Tibial artery (tissue), 4 donors: ENCODE data around the gene TTC7B.

Source experiments
- DNase-seq, 2 donors: peaks; one replicate each; pipeline ENCODE4 v3.0.0-alpha.2; 2019
- H3K27ac ChIP-seq, 2 donors: fragments of 200-600 bp; sonication (generic) in 1 of 2; 1 replicate in 1 of 2; 2 replicates in 1 of 2; pipeline ENCODE4 v1.5.1; 2018 to 2019; ENCODE audit warnings: mild to moderate bottlenecking in 1 of 2
- H3K27me3 ChIP-seq, 2 donors: fragments of 200-600 bp; sonication (generic) in 1 of 2; one replicate each; pipeline versions ENCODE4 v1.5.1 to v1.6.0; 2016 to 2019
- H3K36me3 ChIP-seq, 3 donors: fragments of 200-600 bp; sonication (generic) in 2 of 3; one replicate each; pipeline ENCODE4 v1.5.1; 2016 to 2019; ENCODE audit warnings: mild to moderate bottlenecking in 2 of 3
- H3K4me1 ChIP-seq, 4 donors: fragments of 200-600 bp; sonication (generic) in 2 of 4; 1 replicate in 3 of 4; 2 replicates in 1 of 4; pipeline ENCODE4 v1.5.1; 2016 to 2019
- H3K4me3 ChIP-seq, 2 donors: fragments of 200-600 bp; sonication (generic) in 1 of 2; 1 replicate in 1 of 2; 2 replicates in 1 of 2; pipeline ENCODE4 v1.5.1; 2018 to 2019; ENCODE audit warnings: mild to moderate bottlenecking in 2 of 2
- H3K9me3 ChIP-seq, 3 donors: fragments of 200-600 bp; sonication (generic) in 1 of 3; one replicate each; pipeline ENCODE4 v1.5.1; 2016 to 2019
- CTCF ChIP-seq, 2 experiments: fragments of 200-600 bp in 1 of 2; fragments of 450-650 bp in 1 of 2; IDR thresholded peaks; one replicate each; pipeline ENCODE4 v1.5.1; 2017 to 2019; ENCODE audit warnings: antibody characterized with exemption in 2 of 2, mild to moderate bottlenecking in 1 of 2, moderate library complexity in 1 of 2
- intact Hi-C: fragments of 100-400 bp; cut with DNase I; formaldehyde crosslinking; loops from one replicate; pipeline ENCODE4 v1.15.0; 2023; ENCODE audit warnings: low total_unique reads

The TTC7B gene

GRCh38 chr14:90521930-90522483 is 294.2 kb downstream of the TTC7B start:
- no peak for TF ChIP-seq CTCF (IDR thresholded peaks at IDR 0.05)
- DNase-seq: no peak
- no peaks in the 10 kb centered on the region for H3K27me3 ChIP-seq
- peak overlapping the region; percentile 74 to 76 for H3K27ac ChIP-seq
- H3K9me3 ChIP-seq: no peaks in the 10 kb centered on the region
- no peaks in the 10 kb centered on the region for H3K36me3 ChIP-seq
- intact Hi-C loops: loop anchor here (5.0 to 10.0 kb wide), 3 partner anchors 125 to 217 kb away; partner anchors contain the start of gene CALM1
- H3K4me1 ChIP-seq: peaks cover 6 to 67% (median 55%) of the 10 kb centered on the region in 4 donors
- no peak overlapping the region for H3K4me3 ChIP-seq

GRCh38 chr14:90521084-90521929 is 294.9 kb downstream of the TTC7B start:
- H3K9me3 ChIP-seq: no peaks in the 10 kb centered on the region
- no peaks in the 10 kb centered on the region for H3K36me3 ChIP-seq
- no peak for DNase-seq
- peak overlapping the region; percentile 74 to 76 for H3K27ac ChIP-seq
- no peak for TF ChIP-seq CTCF (IDR thresholded peaks at IDR 0.05)
- H3K27me3 ChIP-seq: no peaks in the 10 kb centered on the region
- H3K4me1 ChIP-seq: peaks cover 6 to 67% (median 55%) of the 10 kb centered on the region in 4 donors
- intact Hi-C loops: loop anchor here (5.0 to 10.0 kb wide), 3 partner anchors 124 to 217 kb away; partner anchors contain the start of gene CALM1
- no peak overlapping the region for H3K4me3 ChIP-seq

- no peak for DNase-seq
- intact Hi-C loops: loop anchor here (5.0 to 10.0 kb wide), 3 partner anchors 123 to 216 kb away; partner anchors contain the start of gene CALM1
- Histone ChIP-seq H3K27me3 (no peaks in the 10 kb centered on the region), H3K4me3 (no peak overlapping the region), H3K9me3 (no peaks in the 10 kb centered on the region), H3K4me1 (peaks cover 6 to 67% (median 55%) of the 10 kb centered on the region in 4 donors), H3K27ac (peak overlapping the region; percentile 74 to 76), H3K36me3 (no peaks in the 10 kb centered on the region)
- TF ChIP-seq CTCF (IDR thresholded peaks at IDR 0.05): no peak
These were observed 295.9 kb downstream of the TTC7B start for GRCh38 chr14:90520326-90520725.

- H3K27me3 ChIP-seq: no peaks in the 10 kb centered on the region
- no peaks in the 10 kb centered on the region for H3K9me3 ChIP-seq
- H3K36me3 ChIP-seq: no peaks in the 10 kb centered on the region
- intact Hi-C loops: no loop called here
- no peak for TF ChIP-seq CTCF (IDR thresholded peaks at IDR 0.05)
- H3K27ac ChIP-seq: peak overlapping the region in 1 of 2 donors; percentile 16
- H3K4me1 ChIP-seq: peaks cover 6 to 60% (median 49%) of the 10 kb centered on the region in 4 donors
- DNase-seq: no peak
- no peak overlapping the region for H3K4me3 ChIP-seq
These were observed 296.8 kb downstream of the TTC7B start for GRCh38 chr14:90519262-90519920.

- peaks cover 6 to 59% (median 46%) of the 10 kb centered on the region in 4 donors for H3K4me1 ChIP-seq
- H3K4me3 ChIP-seq: no peak overlapping the region
- H3K9me3 ChIP-seq: no peaks in the 10 kb centered on the region
- intact Hi-C loops: no loop called here
- H3K27ac ChIP-seq: peak overlapping the region in 1 of 2 donors; percentile 16
- DNase-seq: no peak
- TF ChIP-seq CTCF (IDR thresholded peaks at IDR 0.05): peak; percentile 24 to 26
- H3K36me3 ChIP-seq: no peaks in the 10 kb centered on the region
- H3K27me3 ChIP-seq: no peaks in the 10 kb centered on the region
These were observed 297.3 kb downstream of the TTC7B start for GRCh38 chr14:90518941-90519256.
